Measurements from ENCODE around the gene SORCS1. TPM values are rescaled to one million over a fixed set of nuclear protein-coding genes. Genes with fewer than 3 reads are reported as not detected.

The SORCS1 gene
- total and polyA plus RNA-seq, 2 of the 8 experiments (the other 6 are each of a cell fraction or from before 2014, with no cell fraction given) = 4.1 to 4.6 TPM

- H3K9ac ChIP-seq (replicated peaks in 1 of 4; ENCODE audit: extremely low read depth in 1 of 4, low read depth in 3 of 4, low read length in 3 of 4) = no peak overlapping the region
- DNase-seq (ENCODE audit: low read depth in 1 of 2, low spot score in 2 of 2) (no peak), FAIRE-seq (no peak)
- no peak overlapping the region for H3K56ac ChIP-seq (replicated peaks; ENCODE audit: insufficient read length, low read depth, low read length)
- H3K27me3 ChIP-seq (replicated peaks in 1 of 4; ENCODE audit: control insufficient read depth in 3 of 4, extremely low read depth in 1 of 4, insufficient read depth in 3 of 4, low read length in 3 of 4) = no peaks in the 10 kb centered on the region
- no peak overlapping the region for H3K14ac ChIP-seq (ENCODE audit: insufficient read length)
- peaks cover 0 to 20% (median 15%) of the 10 kb centered on the region in 4 experiments; a peak in 4 of 7 replicates for H3K4me1 ChIP-seq (replicated peaks in 1 of 4; ENCODE audit: control insufficient read depth in 3 of 4, insufficient read depth in 4 of 4, low read length in 3 of 4)
- TF ChIP-seq TBP (IDR thresholded peaks at IDR 0.05; ENCODE audit: low read depth, low read length) = no peak
- no peak for TF ChIP-seq CTBP2 (IDR thresholded peaks at IDR 0.05; ENCODE audit: borderline replicate concordance, insufficient read depth, insufficient read length, low read length)
- no peak for TF ChIP-seq GTF2F1 (IDR thresholded peaks at IDR 0.05; ENCODE audit: borderline replicate concordance, low read depth, low read length)
- no peak for TF ChIP-seq SIRT6 (IDR thresholded peaks at IDR 0.05; ENCODE audit: low read length)
- no peak for TF ChIP-seq CBX8 (IDR thresholded peaks at IDR 0.05; ENCODE audit: borderline replicate concordance, low read depth, low read length)
- TF ChIP-seq SP4 (IDR thresholded peaks at IDR 0.05; ENCODE audit: low read length) = no peak
- no peak for TF ChIP-seq FOSL1 (IDR thresholded peaks at IDR 0.05; ENCODE audit: insufficient read depth, low read depth, low read length)
- WGBS, 2 experiments (ENCODE audit: extremely low coverage in 1 of 2, insufficient coverage in 1 of 2, insufficient read length in 1 of 2, insufficient replicate concordance in 2 of 2, low coverage in 1 of 2, low lambda C conversion rate in 2 of 2, missing lambda C conversion rate in 1 of 2) = 90% methylated on average over 3 of the region's 3 CpGs; no CpG with 5 or more reads in 1 of the 2 experiments
- H2BK15ac ChIP-seq (ENCODE audit: low read length) = no peak overlapping the region
- 0 out of 2 replicates have a peak overlapping the region, but pooled peaks have one; percentile 68 for H2BK20ac ChIP-seq (ENCODE audit: low read length)
- 0 out of 2 replicates have a peak overlapping the region, but pooled peaks have one; percentile 60 for H2BK12ac ChIP-seq (ENCODE audit: low read depth, low read length)
- H2BK120ac ChIP-seq (replicated peaks; ENCODE audit: low read depth, low read length) = peak overlapping the region; percentile 39
- no peaks in the 10 kb centered on the region for H3K79me2 ChIP-seq (ENCODE audit: control insufficient read depth in 1 of 2, insufficient read depth in 2 of 2, low read length in 2 of 2)
- no peak overlapping the region for H3K4me3 ChIP-seq (ENCODE audit: extremely low read depth in 1 of 4, insufficient read depth in 2 of 4, low read depth in 3 of 4, low read length in 4 of 4)
- no peak overlapping the region; the same call in 1 of the 2 replicates for H3K18ac ChIP-seq (ENCODE audit: extremely low read depth, low read length)
- H4K91ac ChIP-seq (replicated peaks; ENCODE audit: insufficient read length, low read length) = peak overlapping the region; percentile 89
- no peak overlapping the region for H3K4me2 ChIP-seq (ENCODE audit: insufficient read depth in 1 of 2, low read depth in 2 of 2, low read length in 2 of 2)
- no peak overlapping the region for H2AFZ ChIP-seq (ENCODE audit: low read length)
- no peak overlapping the region for H2AK5ac ChIP-seq (ENCODE audit: low read depth, low read length)
- H3K9me3 ChIP-seq (ENCODE audit: insufficient read depth in 2 of 2, low read depth in 1 of 2, low read length in 1 of 2) = no peaks in the 10 kb centered on the region; a peak in 1 of 4 replicates
- H3K79me1 ChIP-seq (ENCODE audit: low read depth, low read length) = no peaks in the 10 kb centered on the region
- POLR2A ChIA-PET (ENCODE audit: partially characterized antibody) = no interaction called here
- peak overlapping the region; percentile 6; the same call in 1 of the 2 replicates for H2BK5ac ChIP-seq (ENCODE audit: low read depth, low read length)
- H3K4ac ChIP-seq (replicated peaks; ENCODE audit: insufficient read length, low read depth, low read length) = peak overlapping the region; percentile 72
- no peaks in the 10 kb centered on the region; the same call in 1 of the 2 replicates for H3K23me2 ChIP-seq (ENCODE audit: low read depth, low read length)
- no peaks in the 10 kb centered on the region for H3K36me3 ChIP-seq (ENCODE audit: control insufficient read depth in 2 of 4, insufficient read depth in 4 of 4, low read length in 3 of 4)
- H4K5ac ChIP-seq (ENCODE audit: insufficient read length, low read depth, low read length) = no peak overlapping the region
- H4K8ac ChIP-seq (ENCODE audit: extremely low read depth, insufficient read depth, low read length) = no peak overlapping the region
- H4K20me1 ChIP-seq (replicated peaks in 1 of 2; ENCODE audit: control insufficient read depth in 1 of 2, insufficient read depth in 2 of 2, low read length in 2 of 2) = no peaks in the 10 kb centered on the region
- CTCF ChIA-PET (ENCODE audit: partially characterized antibody) = interaction anchor here (0.6 to 0.7 kb wide), 3 partner anchors 21 to 1538 kb away, joined by 3 to 5 read pairs (median 4); no protein-coding TSS in a partner anchor
- H3K23ac ChIP-seq (ENCODE audit: insufficient read length) = no peak overlapping the region
- H3K27ac ChIP-seq (ENCODE audit: low read depth, low read length) = no peak overlapping the region
Observed at GRCh38 chr10:106911096-106911495, 253.4 kb downstream of the SORCS1 start.
